ENCODE results near the gene MRPL47.

Gene MRPL47

GRCh38 chr3:179590669-179591068 lies 13.8 kb downstream of the MRPL47 start:
- DNase-seq: no peak

- no peak for DNase-seq
These were observed 15.3 kb downstream of the MRPL47 start for GRCh38 chr3:179589143-179589542.

GRCh38 chr3:179580992-179581391 lies 23.4 kb downstream of the MRPL47 start:
- DNase-seq: no peak

GRCh38 chr3:179565496-179565895 lies 38.9 kb downstream of the MRPL47 start:
- DNase-seq: no peak

GRCh38 chr3:179563271-179563783 lies 41.1 kb downstream of the MRPL47 start:
- DNase-seq: peak; percentile 55 to 57

- DNase-seq: peak; percentile 96 to 99
These were observed 41.7 kb downstream of the MRPL47 start, which contains the start of gene ACTL6A for GRCh38 chr3:179562591-179563270. TSS of gene ACTL6A (plus strand) at chr3:179562926. CDS start at chr3:179563093, 167 bp downstream.

- no peak for DNase-seq
These were observed 43.6 kb downstream of the MRPL47 start for GRCh38 chr3:179560791-179561190.

GRCh38 chr3:179558742-179559364 lies 45.6 kb downstream of the MRPL47 start:
- DNase-seq: peak; percentile 26 to 31

- DNase-seq: no peak
These were observed 52.9 kb downstream of the MRPL47 start for GRCh38 chr3:179551349-179552105.

GRCh38 chr3:179546814-179547241 lies 57.6 kb downstream of the MRPL47 start:
- no peak for DNase-seq

GRCh38 chr3:179544981-179545645 lies 59.3 kb downstream of the MRPL47 start:
- no peak for DNase-seq

- no peak for DNase-seq
These were observed 62.1 kb downstream of the MRPL47 start for GRCh38 chr3:179542375-179542774.

GRCh38 chr3:179541596-179541995 lies 62.8 kb downstream of the MRPL47 start:
- DNase-seq: no peak

- no peak for DNase-seq
These were observed 63.3 kb downstream of the MRPL47 start for GRCh38 chr3:179541094-179541493.
